Lung microvascular endothelial cell (primary cell): ENCODE measurements around the gene SPOCK3. TPM values are rescaled to one million over a fixed set of nuclear protein-coding genes. Genes with fewer than 3 reads are reported as not detected.
"Not testable (repeated sequence)": the region's sequence is repeated elsewhere in the genome, so short reads cannot be mapped to it uniquely, and the experiment has no call there.

ENCODE experiments used
- DNase-seq, 2 donors: peaks; one replicate each; pipeline versions ENCODE4 v3.0.0 to v3.0.0-alpha.2; 2010; ENCODE audit warnings: low read depth in 2 of 2
- total RNA-seq: library from RNA; depleted of rRNA; stranded (reverse); fragments of >200 nt; gene quantifications from 2 replicates; pipeline ENCODE4 v1.2.1, GENCODE V29; 2014

SPOCK3 gene
- total RNA-seq: under 0.01 TPM in 1 of 2 replicates, not detected in the other

DNA sequence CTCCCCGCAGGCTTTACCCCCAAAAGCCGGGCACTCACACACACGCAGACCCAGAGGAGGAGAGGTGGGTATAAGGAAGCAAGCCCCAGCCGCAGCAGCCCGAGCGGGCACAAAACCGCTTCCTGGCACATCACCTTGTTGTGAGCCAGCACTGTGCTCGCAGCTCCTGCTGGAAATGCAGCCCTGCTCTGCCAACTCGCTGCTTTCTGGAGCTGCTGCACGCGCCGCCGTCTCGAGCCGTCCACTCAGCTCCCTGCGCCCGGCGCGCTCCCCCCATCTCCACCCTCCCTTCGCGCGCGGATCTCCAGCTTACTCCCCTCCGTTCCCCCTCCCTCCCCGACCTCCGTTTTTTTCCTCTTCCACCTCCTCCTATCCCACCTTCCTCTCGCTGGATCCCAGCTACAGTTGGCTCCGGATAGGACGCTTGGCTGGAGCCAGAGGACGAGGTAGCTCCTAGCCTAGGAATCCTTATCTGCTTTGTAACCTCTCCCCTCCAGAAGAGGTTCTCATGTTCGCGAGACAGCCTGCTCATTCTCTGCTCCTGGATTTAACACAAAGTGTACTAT, at the start of gene SPOCK3:
TSS of gene SPOCK3 (minus strand) at position 179 of the 566 bp plus-strand sequence.
- peak; percentile 1 to 13 for DNase-seq

DNA sequence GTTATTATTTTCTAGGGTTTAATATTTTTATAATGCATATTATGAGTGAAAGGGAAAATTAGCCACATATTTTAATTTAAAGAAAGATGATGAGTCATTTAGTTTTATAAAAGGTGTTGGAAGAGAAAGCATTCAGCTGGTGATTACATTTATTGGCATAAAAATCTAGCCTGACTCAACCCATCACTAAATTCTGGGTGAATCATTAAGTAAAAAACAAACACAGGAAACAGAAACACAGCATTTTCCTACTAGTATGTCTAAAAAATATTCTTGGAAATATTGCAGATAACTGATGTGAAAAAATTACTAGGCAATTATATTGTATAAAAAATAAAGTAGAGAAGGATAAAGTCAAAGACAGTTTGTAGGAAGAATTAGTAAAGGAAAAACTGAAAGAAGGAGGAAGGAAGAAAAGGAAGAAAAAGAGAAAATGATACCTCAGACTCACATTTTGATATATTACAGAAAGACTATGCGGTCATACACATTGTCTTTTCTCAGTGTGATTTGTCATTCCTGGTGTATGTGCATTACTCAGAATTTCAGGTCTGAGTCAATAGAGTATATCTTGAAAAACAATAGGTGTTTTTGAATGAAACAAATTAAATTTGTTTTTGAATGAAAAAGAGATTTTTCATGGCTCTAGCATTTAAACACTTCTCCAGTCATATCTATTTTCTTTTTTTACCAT, 48.0 kb upstream of the SPOCK3 start:
- DNase-seq: no peak

DNA sequence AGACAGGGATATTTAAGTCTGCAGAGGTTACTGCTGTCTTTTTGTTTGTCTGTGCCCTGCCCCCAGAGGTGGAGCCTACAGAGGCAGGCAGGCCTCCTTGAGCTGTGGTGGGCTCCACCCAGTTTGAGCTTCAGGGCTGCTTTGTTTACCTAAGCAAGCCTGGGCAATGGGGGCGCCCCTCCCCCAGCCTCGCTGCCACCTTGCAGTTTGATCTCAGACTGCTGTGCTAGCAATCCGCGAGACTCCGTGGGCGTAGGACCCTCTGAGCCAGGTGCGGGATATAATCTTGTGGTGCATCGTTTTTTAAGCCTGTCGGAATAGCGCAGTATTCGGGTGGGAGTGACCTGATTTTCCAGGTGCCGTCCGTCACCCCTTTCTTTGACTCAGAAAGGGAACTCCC, 47.3 kb upstream of the SPOCK3 start:
- not testable (repeated sequence) for DNase-seq

DNA sequence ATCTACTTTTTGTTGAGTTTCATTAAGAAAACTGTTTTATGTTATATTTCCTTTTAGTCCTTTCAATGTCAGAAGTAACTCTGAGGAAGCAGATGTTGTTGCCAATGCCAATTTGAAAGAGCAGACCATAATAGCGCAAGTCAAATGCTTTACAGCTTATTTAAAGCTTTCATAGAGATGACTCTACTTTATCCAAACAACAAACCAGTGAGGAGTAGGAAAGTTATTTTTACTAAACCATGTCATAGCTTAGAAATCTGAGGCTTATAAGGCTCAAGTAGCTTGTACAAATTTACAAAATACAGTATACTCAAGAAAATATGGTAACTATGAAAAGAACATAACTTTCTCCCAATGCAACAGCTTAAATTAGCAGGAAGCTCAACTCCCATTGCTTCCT, 40.1 kb upstream of the SPOCK3 start:
- DNase-seq: no peak

DNA sequence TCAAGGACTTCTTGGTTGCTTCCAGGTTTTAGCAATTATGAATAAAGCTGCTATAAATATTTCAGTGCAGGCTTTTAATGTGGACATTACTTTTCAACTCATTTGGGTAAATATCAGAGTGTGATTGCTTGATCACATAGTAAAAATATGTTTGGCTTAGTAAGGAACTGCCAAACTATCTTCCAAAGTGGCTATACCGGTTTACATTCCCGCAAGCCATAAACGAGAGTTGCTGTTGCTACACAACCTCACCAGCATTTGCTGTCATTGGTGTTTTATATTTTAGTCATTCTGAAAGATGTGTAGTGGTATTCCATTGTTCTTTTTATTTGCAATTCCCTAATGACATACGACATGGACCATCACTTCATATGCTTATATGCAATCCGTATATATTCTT, 30.9 kb upstream of the SPOCK3 start:
- no peak for DNase-seq

DNA sequence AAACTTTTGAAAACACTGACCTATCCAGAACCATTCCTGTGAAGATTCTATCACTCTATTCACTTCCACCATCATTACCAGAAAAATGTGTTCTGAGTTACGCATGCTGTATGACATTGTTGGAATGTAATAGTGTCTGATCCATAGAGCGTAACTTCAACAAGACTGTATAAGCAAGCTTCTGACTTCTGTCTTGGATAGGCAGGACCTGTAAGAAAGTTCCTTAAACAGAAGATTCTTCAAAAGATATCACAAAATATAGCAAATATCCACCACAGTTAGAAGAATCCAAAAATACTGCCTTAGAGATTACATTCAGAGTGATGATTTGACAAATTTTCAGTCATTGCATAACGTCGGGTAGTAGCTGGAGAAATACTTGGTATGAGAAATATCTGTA, 14.0 kb upstream of the SPOCK3 start:
- no peak for DNase-seq

DNA sequence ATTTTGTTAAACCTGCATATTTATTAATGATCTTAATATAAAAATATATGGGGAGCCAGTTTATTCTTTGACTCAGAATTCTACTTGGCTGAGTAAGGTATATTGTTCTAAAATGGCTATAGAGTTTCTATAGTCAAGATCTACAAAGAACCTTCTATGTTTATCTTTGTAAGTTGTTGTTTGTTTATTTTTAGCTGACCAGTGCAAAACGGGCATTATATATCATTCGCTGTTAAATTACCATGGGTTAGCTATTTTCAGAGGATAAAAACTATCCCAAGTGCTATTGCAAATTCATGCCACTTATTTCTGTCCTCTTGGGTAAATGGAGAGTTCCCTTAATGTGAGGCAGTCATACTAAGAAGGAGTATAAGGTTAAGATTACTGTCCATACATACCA, 5.3 kb upstream of the SPOCK3 start:
- DNase-seq: no peak

DNA sequence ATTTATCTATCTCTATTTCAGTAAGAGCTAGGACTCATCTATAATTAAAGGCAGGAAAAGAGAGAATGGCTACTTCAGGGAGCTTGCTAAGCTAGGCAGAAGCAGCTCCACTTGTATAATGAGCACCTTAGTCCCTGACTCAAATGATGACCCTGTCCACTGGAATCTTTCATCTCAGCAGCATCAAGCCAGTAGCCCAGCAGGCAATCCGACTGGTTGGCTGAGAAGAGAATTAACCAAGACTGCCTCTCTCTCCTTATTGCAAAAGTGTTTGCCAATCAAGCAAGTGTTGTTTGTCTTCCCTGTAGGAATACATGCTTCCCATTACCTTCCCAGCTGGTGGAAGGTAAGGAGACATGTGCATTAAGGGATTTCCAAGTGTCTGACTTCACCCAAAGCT, 3.9 kb upstream of the SPOCK3 start:
- DNase-seq: no peak

DNA sequence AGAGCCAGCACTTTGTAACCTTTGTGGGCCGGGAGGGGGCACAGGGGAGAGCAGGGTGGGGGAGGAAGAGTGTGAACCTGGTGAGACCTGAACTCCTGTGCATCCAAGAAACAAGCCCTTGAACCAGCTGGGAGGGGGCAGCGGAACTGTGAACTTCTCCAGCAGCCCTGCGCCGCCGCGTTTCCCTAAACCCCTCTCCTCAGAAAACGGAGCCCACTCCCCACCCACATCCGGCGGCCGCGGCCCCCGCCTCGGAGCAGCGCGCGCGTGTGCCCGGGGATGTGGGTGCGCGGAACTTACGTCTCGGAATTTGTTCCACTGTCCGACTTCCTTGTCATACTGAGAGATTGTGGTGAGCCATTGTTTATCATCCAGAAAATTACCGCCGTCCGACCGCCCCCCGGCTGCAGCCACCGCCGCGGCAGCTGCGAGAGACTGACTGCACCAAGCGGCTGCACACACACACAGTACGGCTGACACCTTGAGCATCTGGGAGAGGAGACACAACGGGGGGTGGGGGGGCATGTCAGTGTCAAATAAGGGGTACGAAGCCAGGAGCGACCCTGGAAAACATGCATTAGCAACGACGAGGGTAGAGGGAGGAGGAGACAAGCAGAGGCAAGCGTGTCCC, 494 bp downstream of the SPOCK3 start:
- peak in 1 of 2 donors; percentile 3 for DNase-seq

DNA sequence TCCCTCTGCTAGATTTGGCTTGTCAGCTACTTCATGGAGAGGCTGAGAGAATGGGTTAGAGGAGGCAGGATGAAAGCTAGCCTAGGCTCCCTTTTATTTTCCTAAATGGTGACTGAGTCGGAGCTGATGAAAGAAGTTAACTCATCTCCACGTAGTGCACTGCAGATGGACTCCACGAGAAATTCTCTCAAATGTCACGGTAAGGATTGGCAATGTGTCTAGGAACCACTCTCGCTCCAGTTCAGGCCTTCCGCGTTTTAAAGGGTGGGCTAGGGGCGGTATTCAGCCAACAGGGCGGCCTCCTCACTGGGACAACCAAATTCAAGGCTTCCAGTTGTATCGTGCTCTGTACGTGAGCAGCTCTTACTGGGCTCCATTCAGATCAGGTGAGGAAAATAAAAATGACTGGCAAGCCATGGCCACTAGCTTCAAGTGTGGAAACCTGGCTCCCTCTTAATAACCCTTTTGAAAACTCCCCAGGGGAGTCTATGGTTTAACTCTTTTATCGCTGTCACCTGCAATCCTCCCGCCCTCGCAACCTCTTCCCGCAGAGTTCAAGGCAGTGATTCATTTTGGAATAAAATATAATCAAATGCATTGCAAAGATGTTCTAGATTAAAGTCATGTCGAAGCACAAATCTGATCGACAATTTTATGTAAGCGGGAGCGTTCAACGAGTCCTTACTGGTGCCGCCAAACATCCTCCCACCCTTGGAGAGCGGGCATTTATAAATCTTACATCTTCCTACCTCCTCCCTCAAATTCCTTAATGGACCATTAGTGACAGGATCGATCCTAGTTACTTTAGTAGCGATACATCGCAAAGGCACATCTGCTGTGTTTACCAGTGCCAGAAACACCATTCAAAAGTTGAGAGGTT, 1.2 kb downstream of the SPOCK3 start:
- no peak for DNase-seq

DNA sequence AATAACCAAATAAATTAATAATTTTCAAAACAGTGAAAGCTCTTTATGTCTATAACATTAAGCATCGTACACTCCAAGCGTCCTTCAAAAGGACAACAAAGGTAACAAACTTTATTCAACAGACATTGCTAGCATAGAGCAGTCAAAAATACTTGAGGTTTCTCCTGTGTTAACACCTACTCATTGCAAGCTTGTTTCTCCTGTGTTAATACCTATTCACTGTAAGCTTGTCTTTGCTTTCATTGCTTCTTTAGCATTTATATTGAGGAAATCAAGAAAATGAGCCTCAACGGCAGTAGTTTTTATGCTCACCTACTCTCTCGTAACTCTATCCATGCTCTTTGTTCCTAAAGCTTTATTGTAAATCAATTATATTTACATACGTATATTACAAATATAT, 3.5 kb downstream of the SPOCK3 start:
- DNase-seq: no peak

DNA sequence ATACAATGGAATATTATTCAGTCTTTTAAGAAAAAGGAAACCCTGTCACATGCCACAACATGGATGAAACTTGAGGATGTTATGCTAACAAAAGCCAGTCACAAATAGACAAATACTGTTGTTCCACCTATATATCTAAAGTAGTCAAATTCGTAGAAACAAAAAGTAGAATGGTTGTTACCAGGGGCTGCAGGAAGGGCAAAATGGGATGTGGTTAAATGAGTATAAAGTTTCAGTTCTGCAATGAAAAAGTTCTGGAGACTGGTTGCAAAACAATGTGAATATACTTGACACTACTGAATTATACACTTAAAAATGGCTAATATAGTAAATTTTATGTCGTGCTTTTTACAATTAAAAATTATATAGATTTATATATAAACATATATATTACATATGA, 12.2 kb downstream of the SPOCK3 start:
- no peak for DNase-seq

DNA sequence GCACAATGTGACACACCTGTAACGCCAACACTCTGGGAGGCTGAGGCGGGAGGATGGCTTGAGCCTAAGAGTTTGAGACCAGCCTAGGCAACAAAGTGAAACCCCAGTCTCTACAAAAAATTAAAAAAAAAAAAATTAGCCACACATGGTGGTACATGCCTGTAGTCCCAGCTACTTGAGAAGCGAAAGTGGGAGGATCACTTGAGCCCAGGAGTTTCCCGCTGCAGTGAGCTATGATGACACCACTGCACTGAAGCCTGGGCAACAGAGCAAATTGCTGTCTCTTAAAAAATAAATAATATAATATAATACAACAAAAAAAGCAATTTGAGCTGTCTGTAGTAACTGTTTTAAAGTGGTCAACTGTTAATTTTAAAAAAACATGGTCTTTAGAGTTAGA, 13.2 kb downstream of the SPOCK3 start:
- no peak for DNase-seq

DNA sequence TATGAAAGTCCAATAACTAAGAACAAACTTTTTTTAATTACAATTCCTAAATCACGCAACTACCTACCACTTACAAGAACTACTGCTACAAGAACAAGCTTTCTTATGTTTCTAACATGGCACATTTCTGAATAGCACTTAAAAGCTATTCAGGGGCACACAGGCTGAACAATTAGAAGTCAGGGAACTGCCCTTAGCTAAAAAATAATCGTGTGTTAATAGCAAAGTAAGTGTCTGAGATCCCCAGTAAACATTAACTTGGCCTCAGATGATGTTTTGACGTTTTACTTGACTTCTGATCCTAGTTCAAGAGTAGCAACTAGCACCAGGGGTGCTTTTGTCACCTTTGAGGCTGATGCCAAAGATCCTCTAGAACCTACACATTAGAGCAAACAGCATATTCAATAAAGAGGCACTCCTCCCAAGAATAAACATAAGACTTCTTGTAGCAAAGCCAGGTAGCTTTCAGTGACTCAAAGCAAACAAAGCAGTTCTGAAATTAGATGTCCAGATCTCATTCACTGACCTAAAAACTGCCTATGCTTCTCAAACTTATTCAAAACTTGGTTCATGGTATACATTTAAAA, 16.2 kb downstream of the SPOCK3 start:
- no peak for DNase-seq

DNA sequence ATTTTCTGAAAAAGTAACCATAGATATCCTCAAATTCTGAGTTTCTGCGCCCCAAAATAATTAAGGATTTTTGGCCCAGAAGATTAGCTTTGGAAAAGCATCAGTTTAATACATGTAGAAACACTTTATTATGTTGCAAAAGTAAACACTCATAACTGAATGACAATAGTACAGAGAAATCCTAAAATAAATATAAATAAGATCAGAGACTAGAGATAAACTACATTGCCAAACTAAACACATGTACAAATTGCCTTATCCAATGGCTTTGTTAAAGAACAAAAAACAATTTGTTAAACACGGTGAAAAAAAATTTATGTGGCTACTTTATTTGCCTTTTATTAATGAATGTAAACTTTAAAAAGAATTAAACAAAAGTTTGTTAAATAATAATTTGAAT, 17.5 kb downstream of the SPOCK3 start:
- DNase-seq: no peak

DNA sequence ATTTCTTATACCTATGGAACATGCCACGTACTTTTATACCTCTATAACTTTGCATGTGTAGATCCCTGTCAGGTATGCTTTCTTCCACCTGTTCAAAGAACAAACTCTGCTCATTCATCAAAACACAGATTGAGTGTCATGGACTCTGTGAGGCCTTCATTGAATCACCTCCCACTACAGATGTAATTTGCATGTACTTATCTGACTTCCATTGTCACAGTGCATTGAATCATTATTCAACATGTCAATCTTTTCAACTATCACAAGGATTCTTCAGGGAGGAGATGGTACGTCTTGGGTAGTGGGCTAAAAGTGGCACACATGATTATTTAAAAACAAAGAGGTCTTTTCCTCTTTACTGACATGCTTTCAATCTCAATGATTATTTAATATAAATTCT, 24.1 kb downstream of the SPOCK3 start:
- DNase-seq: no peak

DNA sequence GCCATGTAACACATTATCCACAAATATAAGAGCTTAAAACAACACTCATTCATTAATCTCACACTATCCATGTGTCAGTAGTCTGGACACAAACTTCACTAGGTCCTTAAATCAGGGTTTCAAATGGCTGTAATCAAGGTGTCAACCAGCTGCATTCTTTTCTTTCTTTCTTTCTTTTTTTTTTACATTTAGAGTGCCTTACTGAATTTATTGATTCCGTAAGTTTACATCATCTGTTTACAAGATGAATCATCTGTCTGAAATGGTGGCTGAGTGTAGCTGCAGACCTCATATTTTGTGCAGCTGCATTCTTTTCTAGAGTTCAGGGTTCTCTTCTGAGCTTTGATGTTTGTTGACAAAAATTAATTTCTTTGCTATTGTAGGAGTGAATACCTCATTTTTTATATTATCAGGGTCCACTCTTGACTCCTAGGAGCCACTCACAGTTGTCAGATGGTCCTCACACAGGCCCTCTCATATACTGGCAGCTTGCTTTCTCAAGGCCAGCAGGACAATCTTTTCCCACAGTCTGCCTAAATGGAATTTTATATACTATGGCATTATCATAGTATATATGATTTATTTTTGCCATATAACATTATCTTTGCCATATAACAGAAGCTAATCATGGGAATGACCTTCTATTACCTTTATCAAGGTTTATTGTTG, 37.8 kb downstream of the SPOCK3 start:
- DNase-seq: no peak

DNA sequence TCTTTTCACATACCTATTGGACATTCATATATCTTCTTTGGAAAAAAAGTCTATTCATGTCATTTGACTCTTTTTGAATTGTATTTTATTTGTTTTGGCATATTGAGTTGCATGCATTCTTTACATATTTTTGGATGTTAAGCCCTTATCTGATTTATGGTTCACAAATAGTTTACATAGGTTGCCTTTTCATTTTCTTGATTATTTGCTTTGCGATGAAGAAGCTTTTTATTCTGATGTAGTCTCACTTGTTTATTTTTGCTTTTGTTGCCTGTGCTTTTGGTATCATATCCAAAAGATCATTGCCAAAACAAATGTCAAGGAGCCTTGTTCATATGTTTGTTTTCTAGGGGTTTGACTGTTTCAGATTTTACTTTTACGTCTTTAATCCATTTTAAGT, 43.9 kb downstream of the SPOCK3 start:
- DNase-seq: no peak

DNA sequence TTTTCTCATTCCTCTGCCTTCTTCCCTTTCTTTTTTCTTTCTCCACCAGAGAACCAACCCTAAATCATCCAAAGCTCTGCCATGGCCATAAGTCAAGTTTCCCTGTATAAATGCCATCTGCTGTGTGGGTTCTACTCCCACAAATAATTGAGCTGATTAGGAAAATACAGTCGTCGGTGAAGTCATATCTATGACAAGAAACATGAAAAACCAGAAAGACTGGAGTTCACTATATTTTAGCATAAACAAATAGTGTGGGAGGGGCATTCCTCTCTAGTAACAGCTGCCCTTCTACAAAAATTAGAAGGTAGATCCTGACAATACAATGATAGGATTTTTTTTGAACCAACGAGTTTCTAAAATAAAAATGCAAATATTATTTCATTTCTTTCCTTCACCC, 48.8 kb downstream of the SPOCK3 start:
- no peak for DNase-seq

DNA sequence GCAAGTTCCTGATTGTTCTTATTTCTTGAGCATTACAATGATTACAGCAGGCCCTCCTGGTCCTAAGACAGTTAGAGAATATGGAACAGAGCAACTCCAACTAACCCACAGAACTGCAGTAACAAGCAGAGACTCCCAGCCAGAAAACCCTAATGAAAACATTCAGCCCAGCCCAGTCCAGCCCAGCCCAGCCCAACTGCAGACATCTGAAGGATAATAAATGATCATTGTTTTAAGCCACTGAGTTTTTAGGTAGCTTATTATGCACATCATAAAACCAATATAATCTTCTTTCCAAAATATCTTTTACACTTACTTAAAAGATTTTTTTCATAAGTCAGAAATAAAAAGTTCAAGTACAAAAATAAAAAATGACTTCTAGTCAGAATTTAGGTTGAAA, 51.3 kb downstream of the SPOCK3 start:
- no peak for DNase-seq

DNA sequence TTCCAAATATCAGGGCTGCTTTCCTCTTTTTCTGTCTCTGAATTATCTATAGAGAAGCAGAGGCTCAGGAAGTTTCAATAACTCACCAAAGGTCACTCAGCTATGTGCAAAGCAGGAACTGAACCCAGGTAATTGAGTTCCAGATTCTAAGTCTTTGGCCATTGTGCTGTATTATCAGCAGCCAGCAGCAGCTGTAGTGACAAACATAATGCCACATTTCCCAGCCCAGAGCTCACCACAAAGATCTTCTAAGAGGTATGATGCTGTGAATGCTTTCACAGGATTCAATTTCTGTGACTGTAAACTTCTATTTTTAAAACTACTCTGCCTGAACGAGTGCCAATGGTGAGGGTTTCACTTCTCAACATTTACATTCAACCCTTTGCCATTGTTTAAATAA, 56.4 kb downstream of the SPOCK3 start:
- DNase-seq: no peak
